HEK293 (cell line): ENCODE data around the gene CCDC24.

Experiments used
- CTCF ChIA-PET: fragments of 350-600 bp; formaldehyde crosslinking; extraction: SDS; loops from one replicate; lab custom pipeline; 2021; ENCODE audit warnings: antibody characterized with exemption; lab: Yijun Ruan, JAX
- POLR2A ChIA-PET: fragments of 300-600 bp; formaldehyde crosslinking; extraction: SDS; loops from one replicate; lab custom pipeline; 2020; ENCODE audit warnings: antibody characterized with exemption, inconsistent platforms; lab: Yijun Ruan, JAX
- H3K27ac ChIP-seq: fragments of 200-500 bp; sonication (Bioruptor generic); 2 replicates; pipeline ENCODE4 v1.5.1; 2014; ENCODE audit warnings: low read depth, low read length, control low read depth, inconsistent platforms; ENCODE audit errors: extremely low read depth
- H3K36me3 ChIP-seq, 2 experiments: fragments of 200-500 bp in 1 of 2; sonication (Bioruptor generic) in 1 of 2; 1 replicate in 1 of 2; 2 replicates in 1 of 2; pipeline ENCODE4 v1.5.1; 2014 to 2017; ENCODE audit warnings: inconsistent platforms in 2 of 2, low read length in 2 of 2; ENCODE audit not compliant: control insufficient read depth in 2 of 2, insufficient read depth in 1 of 2
- H3K4me1 ChIP-seq: fragments of 200-500 bp; sonication (Bioruptor generic); 2 replicates; pipeline ENCODE4 v1.5.1; 2014; ENCODE audit warnings: mild to moderate bottlenecking, low read length, inconsistent platforms; ENCODE audit not compliant: control insufficient read depth, insufficient read depth
- H3K4me3 ChIP-seq: 2 replicates; pipeline ENCODE4 v1.5.1; 2011; ENCODE audit warnings: low read depth, mild to moderate bottlenecking, control low read depth, low read length, moderate library complexity
- H3K9me3 ChIP-seq: fragments of 200-500 bp; sonication (Bioruptor generic); 2 replicates; pipeline ENCODE4 v1.5.1; 2014; ENCODE audit warnings: low read depth, low read length, inconsistent platforms; ENCODE audit not compliant: control insufficient read depth, insufficient read depth
- KLF9 ChIP-seq: fragments of 450-650 bp; formaldehyde crosslinking; IDR thresholded peaks from 2 replicates; pipeline ENCODE4 v1.5.1; 2016; ENCODE audit warnings: missing biosample characterization, missing genetic modification characterization, low read depth
- PRDM1 ChIP-seq: fragments of 450-650 bp; formaldehyde crosslinking; IDR thresholded peaks from 2 replicates; pipeline ENCODE4; 2016; ENCODE audit warnings: missing biosample characterization, missing genetic modification characterization
- ZFP41 ChIP-seq: fragments of 450-650 bp; formaldehyde crosslinking; IDR thresholded peaks from 2 replicates; pipeline ENCODE4 v1.5.1; 2016; ENCODE audit warnings: missing biosample characterization, missing genetic modification characterization, borderline replicate concordance
- ZNF121 ChIP-seq: fragments of 450-650 bp; formaldehyde crosslinking; IDR thresholded peaks from 2 replicates; pipeline ENCODE4 v1.5.1; 2016; ENCODE audit warnings: missing biosample characterization, missing genetic modification characterization
- ZNF174 ChIP-seq: fragments of 450-650 bp; formaldehyde crosslinking; IDR thresholded peaks from 2 replicates; pipeline ENCODE4 v1.5.0; 2017; ENCODE audit warnings: missing biosample characterization, mild to moderate bottlenecking, missing genetic modification characterization
- ZNF2 ChIP-seq: fragments of 450-650 bp; formaldehyde crosslinking; IDR thresholded peaks from 2 replicates; pipeline ENCODE4 v1.5.1; 2016; ENCODE audit warnings: missing biosample characterization, missing genetic modification characterization
- ZNF223 ChIP-seq: fragments of 450-650 bp; formaldehyde crosslinking; IDR thresholded peaks from 2 replicates; pipeline ENCODE4 v1.5.1; 2016; ENCODE audit warnings: missing biosample characterization, missing genetic modification characterization
- ZNF239 ChIP-seq: fragments of 450-650 bp; formaldehyde crosslinking; IDR thresholded peaks from 2 replicates; pipeline ENCODE4 v1.5.1; 2016; ENCODE audit warnings: missing biosample characterization, missing genetic modification characterization
- ZNF629 ChIP-seq: fragments of 450-650 bp; formaldehyde crosslinking; IDR thresholded peaks from 2 replicates; pipeline ENCODE4 v1.5.1; 2017; ENCODE audit warnings: missing biosample characterization, missing genetic modification characterization
- TF ChIP-seq, protein P1 (sequence below): fragments of 450-650 bp; formaldehyde crosslinking; IDR thresholded peaks from 2 replicates; pipeline ENCODE4 v1.5.1; 2017; ENCODE audit warnings: missing biosample characterization, missing genetic modification characterization
- TF ChIP-seq, protein P2 (sequence below): fragments of 450-650 bp; formaldehyde crosslinking; IDR thresholded peaks from 2 replicates; pipeline ENCODE4 v1.5.1; 2016; ENCODE audit warnings: missing biosample characterization, missing genetic modification characterization, low read depth
- TF ChIP-seq, protein P3 (sequence below): fragments of 450-650 bp; formaldehyde crosslinking; IDR thresholded peaks from 2 replicates; pipeline ENCODE4 v1.5.1; 2017; ENCODE audit warnings: missing biosample characterization, missing genetic modification characterization
- TF ChIP-seq, protein P4 (sequence below): fragments of 450-650 bp; formaldehyde crosslinking; IDR thresholded peaks from 2 replicates; pipeline ENCODE4 v1.5.1; 2016; ENCODE audit warnings: missing biosample characterization, missing genetic modification characterization, borderline replicate concordance
- TF ChIP-seq, protein P5 (sequence below): fragments of 450-650 bp; formaldehyde crosslinking; IDR thresholded peaks from 2 replicates; pipeline ENCODE4 v1.5.1; 2016; ENCODE audit warnings: missing biosample characterization, missing genetic modification characterization

CCDC24 gene

DNA sequence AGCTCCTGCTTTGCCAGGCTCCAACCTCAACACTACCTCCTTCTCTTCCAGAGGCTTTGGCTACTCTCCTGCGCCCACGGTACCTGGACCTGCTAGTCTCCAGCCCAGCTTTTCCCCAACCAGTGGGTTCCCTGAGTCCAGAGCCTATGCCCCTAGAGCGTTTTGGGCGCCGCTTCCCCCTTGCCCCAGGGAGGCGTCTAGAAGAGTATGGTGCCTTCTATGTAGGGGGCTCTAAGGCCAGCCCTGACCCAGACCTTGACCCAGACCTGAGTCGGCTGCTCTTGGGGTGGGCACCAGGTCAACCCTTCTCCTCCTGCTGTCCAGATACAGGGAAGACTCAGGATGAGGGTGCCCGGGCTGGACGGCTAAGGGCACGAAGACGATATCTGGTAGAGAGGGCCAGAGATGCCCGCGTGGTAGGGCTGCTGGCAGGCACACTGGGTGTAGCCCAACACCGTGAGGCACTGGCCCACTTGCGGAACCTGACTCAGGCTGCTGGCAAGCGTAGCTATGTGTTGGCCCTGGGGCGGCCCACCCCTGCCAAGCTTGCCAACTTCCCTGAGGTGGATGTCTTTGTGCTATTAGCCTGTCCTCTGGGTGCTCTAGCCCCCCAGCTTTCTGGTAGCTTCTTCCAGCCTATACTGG, 19.9 kb upstream of the CCDC24 start:
- no peak overlapping the region for H3K27ac ChIP-seq
- H3K4me1 ChIP-seq: no peaks in the 10 kb centered on the region
- ChIA-PET CTCF (interaction anchor here (0.6 to 1.2 kb wide), 5 partner anchors 36 to 699 kb away, joined by 3 to 7 read pairs (median 3); no protein-coding TSS in a partner anchor), POLR2A (interaction anchor here (1.7 kb wide), 1 partner anchor 321 kb away, joined by 5 read pairs; the partner anchor contains the start of gene KDM4A)
- no peak overlapping the region for H3K4me3 ChIP-seq
- no peaks in the 10 kb centered on the region for H3K9me3 ChIP-seq
- H3K36me3 ChIP-seq: peaks cover 0 to 52% of the 10 kb centered on the region in 2 experiments; a peak in 1 of 3 replicates
- no peak for TF ChIP-seq ZNF121
- no peak for TF ChIP-seq ZNF223 (tag by site-specific recombination)
- TF ChIP-seq ZFP41 (tag by site-specific recombination): no peak
- TF ChIP-seq ZNF629: no peak

DNA sequence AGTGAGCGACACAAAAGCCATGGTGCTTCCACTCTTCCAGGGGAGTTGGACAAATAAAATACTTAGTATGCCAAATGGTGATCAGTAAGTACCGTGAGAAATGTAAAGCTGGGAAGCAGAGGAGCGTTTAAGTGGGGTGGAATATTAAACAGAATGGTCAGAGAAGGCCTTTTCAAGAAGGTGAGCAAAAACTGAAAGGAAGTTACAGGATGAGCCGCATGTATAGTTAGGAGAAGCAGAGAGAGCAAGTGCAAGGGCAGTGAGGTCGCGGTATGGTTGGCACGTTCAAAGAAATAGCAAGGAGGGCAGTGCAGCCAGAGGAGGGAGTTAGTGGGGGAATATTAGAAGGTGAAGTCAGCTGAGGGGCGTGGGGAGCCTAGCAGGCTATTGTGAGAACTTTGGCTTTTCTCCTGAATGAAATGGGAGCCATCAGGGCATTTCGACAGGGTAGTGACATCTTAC, 17.4 kb upstream of the CCDC24 start:
- H3K4me1 ChIP-seq: no peaks in the 10 kb centered on the region
- peak overlapping the region; percentile 88 for H3K4me3 ChIP-seq
- H3K27ac ChIP-seq: peak overlapping the region; percentile 70
- CTCF ChIA-PET: interaction anchor here (0.7 to 1.2 kb wide), 3 partner anchors 28 to 209 kb away, joined by 3 to 4 read pairs (median 4); no protein-coding TSS in a partner anchor
- TF ChIP-seq ZNF2 (tag by site-specific recombination) (no peak), ZNF239 (tag by site-specific recombination) (no peak), ZNF174 (tag by site-specific recombination) (no peak), KLF9 (tag by site-specific recombination) (peak; percentile 34; the same call in 1 of the 2 replicates), PRDM1 (tag by site-specific recombination) (peak; percentile 65)
- TF ChIP-seq, protein P1, sequence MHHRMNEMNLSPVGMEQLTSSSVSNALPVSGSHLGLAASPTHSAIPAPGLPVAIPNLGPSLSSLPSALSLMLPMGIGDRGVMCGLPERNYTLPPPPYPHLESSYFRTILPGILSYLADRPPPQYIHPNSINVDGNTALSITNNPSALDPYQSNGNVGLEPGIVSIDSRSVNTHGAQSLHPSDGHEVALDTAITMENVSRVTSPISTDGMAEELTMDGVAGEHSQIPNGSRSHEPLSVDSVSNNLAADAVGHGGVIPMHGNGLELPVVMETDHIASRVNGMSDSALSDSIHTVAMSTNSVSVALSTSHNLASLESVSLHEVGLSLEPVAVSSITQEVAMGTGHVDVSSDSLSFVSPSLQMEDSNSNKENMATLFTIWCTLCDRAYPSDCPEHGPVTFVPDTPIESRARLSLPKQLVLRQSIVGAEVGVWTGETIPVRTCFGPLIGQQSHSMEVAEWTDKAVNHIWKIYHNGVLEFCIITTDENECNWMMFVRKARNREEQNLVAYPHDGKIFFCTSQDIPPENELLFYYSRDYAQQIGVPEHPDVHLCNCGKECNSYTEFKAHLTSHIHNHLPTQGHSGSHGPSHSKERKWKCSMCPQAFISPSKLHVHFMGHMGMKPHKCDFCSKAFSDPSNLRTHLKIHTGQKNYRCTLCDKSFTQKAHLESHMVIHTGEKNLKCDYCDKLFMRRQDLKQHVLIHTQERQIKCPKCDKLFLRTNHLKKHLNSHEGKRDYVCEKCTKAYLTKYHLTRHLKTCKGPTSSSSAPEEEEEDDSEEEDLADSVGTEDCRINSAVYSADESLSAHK (tag by site-specific recombination): no peak
- TF ChIP-seq, protein P2, sequence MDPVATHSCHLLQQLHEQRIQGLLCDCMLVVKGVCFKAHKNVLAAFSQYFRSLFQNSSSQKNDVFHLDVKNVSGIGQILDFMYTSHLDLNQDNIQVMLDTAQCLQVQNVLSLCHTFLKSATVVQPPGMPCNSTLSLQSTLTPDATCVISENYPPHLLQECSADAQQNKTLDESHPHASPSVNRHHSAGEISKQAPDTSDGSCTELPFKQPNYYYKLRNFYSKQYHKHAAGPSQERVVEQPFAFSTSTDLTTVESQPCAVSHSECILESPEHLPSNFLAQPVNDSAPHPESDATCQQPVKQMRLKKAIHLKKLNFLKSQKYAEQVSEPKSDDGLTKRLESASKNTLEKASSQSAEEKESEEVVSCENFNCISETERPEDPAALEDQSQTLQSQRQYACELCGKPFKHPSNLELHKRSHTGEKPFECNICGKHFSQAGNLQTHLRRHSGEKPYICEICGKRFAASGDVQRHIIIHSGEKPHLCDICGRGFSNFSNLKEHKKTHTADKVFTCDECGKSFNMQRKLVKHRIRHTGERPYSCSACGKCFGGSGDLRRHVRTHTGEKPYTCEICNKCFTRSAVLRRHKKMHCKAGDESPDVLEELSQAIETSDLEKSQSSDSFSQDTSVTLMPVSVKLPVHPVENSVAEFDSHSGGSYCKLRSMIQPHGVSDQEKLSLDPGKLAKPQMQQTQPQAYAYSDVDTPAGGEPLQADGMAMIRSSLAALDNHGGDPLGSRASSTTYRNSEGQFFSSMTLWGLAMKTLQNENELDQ (tag by site-specific recombination): no peak
- TF ChIP-seq, protein P3, sequence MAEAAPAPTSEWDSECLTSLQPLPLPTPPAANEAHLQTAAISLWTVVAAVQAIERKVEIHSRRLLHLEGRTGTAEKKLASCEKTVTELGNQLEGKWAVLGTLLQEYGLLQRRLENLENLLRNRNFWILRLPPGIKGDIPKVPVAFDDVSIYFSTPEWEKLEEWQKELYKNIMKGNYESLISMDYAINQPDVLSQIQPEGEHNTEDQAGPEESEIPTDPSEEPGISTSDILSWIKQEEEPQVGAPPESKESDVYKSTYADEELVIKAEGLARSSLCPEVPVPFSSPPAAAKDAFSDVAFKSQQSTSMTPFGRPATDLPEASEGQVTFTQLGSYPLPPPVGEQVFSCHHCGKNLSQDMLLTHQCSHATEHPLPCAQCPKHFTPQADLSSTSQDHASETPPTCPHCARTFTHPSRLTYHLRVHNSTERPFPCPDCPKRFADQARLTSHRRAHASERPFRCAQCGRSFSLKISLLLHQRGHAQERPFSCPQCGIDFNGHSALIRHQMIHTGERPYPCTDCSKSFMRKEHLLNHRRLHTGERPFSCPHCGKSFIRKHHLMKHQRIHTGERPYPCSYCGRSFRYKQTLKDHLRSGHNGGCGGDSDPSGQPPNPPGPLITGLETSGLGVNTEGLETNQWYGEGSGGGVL: peak; percentile 80
- TF ChIP-seq, protein P4, sequence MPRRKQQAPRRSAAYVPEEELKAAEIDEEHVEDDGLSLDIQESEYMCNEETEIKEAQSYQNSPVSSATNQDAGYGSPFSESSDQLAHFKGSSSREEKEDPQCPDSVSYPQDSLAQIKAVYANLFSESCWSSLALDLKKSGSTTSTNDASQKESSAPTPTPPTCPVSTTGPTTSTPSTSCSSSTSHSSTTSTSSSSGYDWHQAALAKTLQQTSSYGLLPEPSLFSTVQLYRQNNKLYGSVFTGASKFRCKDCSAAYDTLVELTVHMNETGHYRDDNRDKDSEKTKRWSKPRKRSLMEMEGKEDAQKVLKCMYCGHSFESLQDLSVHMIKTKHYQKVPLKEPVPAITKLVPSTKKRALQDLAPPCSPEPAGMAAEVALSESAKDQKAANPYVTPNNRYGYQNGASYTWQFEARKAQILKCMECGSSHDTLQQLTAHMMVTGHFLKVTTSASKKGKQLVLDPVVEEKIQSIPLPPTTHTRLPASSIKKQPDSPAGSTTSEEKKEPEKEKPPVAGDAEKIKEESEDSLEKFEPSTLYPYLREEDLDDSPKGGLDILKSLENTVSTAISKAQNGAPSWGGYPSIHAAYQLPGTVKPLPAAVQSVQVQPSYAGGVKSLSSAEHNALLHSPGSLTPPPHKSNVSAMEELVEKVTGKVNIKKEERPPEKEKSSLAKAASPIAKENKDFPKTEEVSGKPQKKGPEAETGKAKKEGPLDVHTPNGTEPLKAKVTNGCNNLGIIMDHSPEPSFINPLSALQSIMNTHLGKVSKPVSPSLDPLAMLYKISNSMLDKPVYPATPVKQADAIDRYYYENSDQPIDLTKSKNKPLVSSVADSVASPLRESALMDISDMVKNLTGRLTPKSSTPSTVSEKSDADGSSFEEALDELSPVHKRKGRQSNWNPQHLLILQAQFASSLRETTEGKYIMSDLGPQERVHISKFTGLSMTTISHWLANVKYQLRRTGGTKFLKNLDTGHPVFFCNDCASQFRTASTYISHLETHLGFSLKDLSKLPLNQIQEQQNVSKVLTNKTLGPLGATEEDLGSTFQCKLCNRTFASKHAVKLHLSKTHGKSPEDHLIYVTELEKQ (tag by site-specific recombination): no peak
- TF ChIP-seq, protein P5, sequence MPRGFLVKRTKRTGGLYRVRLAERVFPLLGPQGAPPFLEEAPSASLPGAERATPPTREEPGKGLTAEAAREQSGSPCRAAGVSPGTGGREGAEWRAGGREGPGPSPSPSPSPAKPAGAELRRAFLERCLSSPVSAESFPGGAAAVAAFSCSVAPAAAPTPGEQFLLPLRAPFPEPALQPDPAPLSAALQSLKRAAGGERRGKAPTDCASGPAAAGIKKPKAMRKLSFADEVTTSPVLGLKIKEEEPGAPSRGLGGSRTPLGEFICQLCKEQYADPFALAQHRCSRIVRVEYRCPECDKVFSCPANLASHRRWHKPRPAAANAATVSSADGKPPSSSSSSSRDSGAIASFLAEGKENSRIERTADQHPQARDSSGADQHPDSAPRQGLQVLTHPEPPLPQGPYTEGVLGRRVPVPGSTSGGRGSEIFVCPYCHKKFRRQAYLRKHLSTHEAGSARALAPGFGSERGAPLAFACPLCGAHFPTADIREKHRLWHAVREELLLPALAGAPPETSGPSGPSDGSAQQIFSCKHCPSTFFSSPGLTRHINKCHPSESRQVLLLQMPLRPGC (tag by site-specific recombination): no peak
- peaks cover 7 to 57% of the 10 kb centered on the region in 2 experiments; a peak in 2 of 3 replicates for H3K36me3 ChIP-seq
- POLR2A ChIA-PET: interaction anchor here (1.1 to 2.0 kb wide), 5 partner anchors 14 to 211 kb away, joined by 3 to 6 read pairs (median 4); partner anchors contain the start of gene SLC6A9
- H3K9me3 ChIP-seq: no peaks in the 10 kb centered on the region
